ENCODE results near the gene GRK4.
"Not testable (repeated sequence)": the region's sequence is repeated elsewhere in the genome, so short reads cannot be mapped to it uniquely, and the experiment has no call there.

The GRK4 gene

GRCh38 chr4:3043282-3044020 lies 80.1 kb downstream of the GRK4 start:
- no peak for FAIRE-seq

GRCh38 chr4:3044870-3045819 lies 81.8 kb downstream of the GRK4 start:
- no peak for FAIRE-seq

- no peak for FAIRE-seq
Measured at GRCh38 chr4:3046162-3046561, 82.8 kb downstream of the GRK4 start.

GRCh38 chr4:3046623-3047022 lies 83.3 kb downstream of the GRK4 start:
- no peak for FAIRE-seq

- FAIRE-seq: peak; percentile 83
Measured at GRCh38 chr4:3047464-3048286, 84.3 kb downstream of the GRK4 start.

GRCh38 chr4:3051141-3051897 lies 87.9 kb downstream of the GRK4 start:
- FAIRE-seq: not testable (repeated sequence)

GRCh38 chr4:3054169-3054759 lies 90.9 kb downstream of the GRK4 start:
- FAIRE-seq: peak; percentile 11

GRCh38 chr4:3059943-3060342 lies 96.6 kb downstream of the GRK4 start:
- FAIRE-seq: no peak

- FAIRE-seq: no peak
Measured at GRCh38 chr4:3060946-3061345, 97.6 kb downstream of the GRK4 start.

GRCh38 chr4:3062471-3062870 lies 99.1 kb downstream of the GRK4 start:
- no peak for FAIRE-seq

GRCh38 chr4:3065551-3065950 lies 102.2 kb downstream of the GRK4 start:
- FAIRE-seq: no peak

- no peak for FAIRE-seq
Measured at GRCh38 chr4:3066836-3067400, 103.5 kb downstream of the GRK4 start.

- FAIRE-seq: no peak
Measured at GRCh38 chr4:3067473-3068001, 104.2 kb downstream of the GRK4 start.

- no peak for FAIRE-seq
Measured at GRCh38 chr4:3069661-3070199, 106.4 kb downstream of the GRK4 start.

GRCh38 chr4:3070709-3071500 lies 107.5 kb downstream of the GRK4 start:
- no peak for FAIRE-seq

GRCh38 chr4:3071811-3072210 lies 108.4 kb downstream of the GRK4 start:
- FAIRE-seq: no peak

GRCh38 chr4:3073158-3074077 lies 110.0 kb downstream of the GRK4 start:
- no peak for FAIRE-seq

GRCh38 chr4:3074078-3074845 lies 110.9 kb downstream of the GRK4 start, which contains the start of the genes HTT and HTT-AS:
Gene HTT (plus strand): TSS chr4:3074681. CDS start chr4:3074826, 145 bp downstream.
Gene HTT-AS (minus strand): TSS chr4:3074538.
- FAIRE-seq: no peak
